Left lobe of liver (tissue), 2 donors: ENCODE results near the gene CD160. TPM values are rescaled to one million over a fixed set of nuclear protein-coding genes. Genes with fewer than 3 reads are reported as not detected.

Source experiments
- ATAC-seq: fragments of 200-7000 bp; cut with Tn5 transposase; one replicate; pipeline ENCODE4 v1.9.1; 2020; ENCODE audit warnings: mild to moderate bottlenecking, moderate library complexity
- DNase-seq: peaks from one replicate; pipeline ENCODE4 v3.0.0-alpha.2; 2020; ENCODE audit warnings: low spot score
- total RNA-seq: library from RNA; stranded (reverse); gene quantifications from one replicate; pipeline ENCODE4 v1.2.1, GENCODE V29; 2021
- donor health status: DM: no; HTN: no; CAD: no; lungs with moderate emphysema.
- donor health status: DM: no; HTN: yes; CAD: no.

The CD160 gene
- total RNA-seq, 1 donor from 2014 or later, result not detected

GRCh38 chr1:145788580-145788979 is 69.3 kb downstream of the CD160 start:
- ATAC-seq (no peak), DNase-seq (no peak)

Other genes starting within 250 kb of the CD160 start
- 15.3 TPM for gene GPR89A, start 111.5 kb upstream of the CD160 start, total RNA-seq
- gene PDZK1, start 12.1 kb upstream of the CD160 start, total RNA-seq, result 76.0 TPM
- 4.9 TPM for gene RNF115, start 104.6 kb downstream of the CD160 start, total RNA-seq
- 7.4 TPM for gene POLR3C, start 104.7 kb downstream of the CD160 start, total RNA-seq
- 0.63 TPM for gene NUDT17, start 126.1 kb downstream of the CD160 start, total RNA-seq
- gene PIAS3, start 139.6 kb downstream of the CD160 start, total RNA-seq, result 6.2 TPM
- 2.4 TPM for gene ANKRD35, start 166.4 kb downstream of the CD160 start, total RNA-seq
- gene ITGA10, start 190.6 kb downstream of the CD160 start, total RNA-seq, result 1.5 TPM
- gene PEX11B, start 199.2 kb downstream of the CD160 start, total RNA-seq, result 16.1 TPM
- 45.0 TPM for gene RBM8A, start 208.0 kb downstream of the CD160 start, total RNA-seq
- 11.4 TPM for gene LIX1L, start 238.5 kb downstream of the CD160 start, total RNA-seq
- gene ANKRD34A, start 245.1 kb downstream of the CD160 start, total RNA-seq, result 0.65 TPM
- 14.2 TPM for gene POLR3GL, start 245.2 kb downstream of the CD160 start, total RNA-seq